Liver (tissue), 9 donors: ENCODE data around the gene ROPN1L. TPM values are rescaled to one million over a fixed set of nuclear protein-coding genes. Genes with fewer than 3 reads are reported as not detected.

ENCODE experiments used
- DNase-seq: peaks from one replicate; pipeline ENCODE4 v3.0.0-alpha.2; 2017; ENCODE audit warnings: low spot score
- H3K27ac ChIP-seq, 2 donors: one replicate each; pipeline ENCODE4 v1.7.0; 2013; ENCODE audit warnings: inconsistent platforms in 2 of 2, low read length in 2 of 2, control low read depth in 1 of 2, low read depth in 1 of 2, mild to moderate bottlenecking in 1 of 2
- H3K27me3 ChIP-seq, 4 donors: one replicate each; pipeline versions ENCODE4 v1.6.1 to v1.7.0; 2013; ENCODE audit warnings: low read length in 3 of 4, inconsistent platforms in 1 of 4, mild to moderate bottlenecking in 1 of 4, moderate library complexity in 1 of 4; ENCODE audit not compliant: control insufficient read depth in 4 of 4, insufficient read depth in 4 of 4
- H3K36me3 ChIP-seq, 4 donors: one replicate each; pipeline versions ENCODE4 v1.6.1 to v1.7.0; 2013; ENCODE audit warnings: low read length in 3 of 4, mild to moderate bottlenecking in 3 of 4, low read depth in 1 of 4, moderate library complexity in 1 of 4; ENCODE audit not compliant: control insufficient read depth in 4 of 4, insufficient read depth in 3 of 4
- H3K4me1 ChIP-seq, 4 donors: one replicate each; pipeline versions ENCODE4 v1.6.1 to v1.7.0; 2013; ENCODE audit warnings: low read length in 3 of 4, mild to moderate bottlenecking in 3 of 4, moderate library complexity in 1 of 4; ENCODE audit not compliant: control insufficient read depth in 4 of 4, insufficient read depth in 4 of 4
- H3K4me3 ChIP-seq, 3 donors: one replicate each; pipeline versions ENCODE4 v1.6.1 to v1.7.0; 2013; ENCODE audit warnings: low read length in 3 of 3, control low read depth in 1 of 3, low read depth in 1 of 3, mild to moderate bottlenecking in 1 of 3
- H3K9ac ChIP-seq, 2 donors: one replicate each; pipeline ENCODE4 v1.7.0; 2013; ENCODE audit warnings: low read length in 2 of 2, mild to moderate bottlenecking in 2 of 2, moderate library complexity in 2 of 2, control low read depth in 1 of 2, low read depth in 1 of 2
- H3K9me3 ChIP-seq, 4 donors: one replicate each; pipeline versions ENCODE4 v1.6.1 to v1.7.0; 2013; ENCODE audit warnings: low read length in 3 of 4; ENCODE audit not compliant: control insufficient read depth in 4 of 4
- ATF3 ChIP-seq: IDR thresholded peaks from 2 replicates; pipeline ENCODE4 v1.6.1; 2016; ENCODE audit warnings: antibody characterized with exemption
- CTCF ChIP-seq: fragments of 150-350 bp; IDR thresholded peaks from 2 replicates; pipeline ENCODE4 v1.5.1; 2017; ENCODE audit warnings: improper control_type of control experiment, low read depth, low read length; ENCODE audit not compliant: missing input control
- EGR1 ChIP-seq, 2 donors: IDR thresholded peaks; 2 replicates each; pipeline ENCODE4 v1.6.1; 2016 to 2018; ENCODE audit warnings: antibody characterized with exemption in 2 of 2, low read depth in 2 of 2
- FOXA1 ChIP-seq: IDR thresholded peaks from 2 replicates; pipeline ENCODE4 v1.6.1; 2016; ENCODE audit warnings: antibody characterized with exemption
- FOXA2 ChIP-seq: IDR thresholded peaks from 2 replicates; pipeline ENCODE4 v1.6.1; 2016; ENCODE audit warnings: antibody characterized with exemption
- GABPA ChIP-seq, 2 donors: IDR thresholded peaks in 1 of 2; conservative IDR thresholded peaks in 1 of 2; 2 replicates each; pipeline ENCODE4 v1.6.1; 2016; ENCODE audit warnings: antibody characterized with exemption in 2 of 2, mild to moderate bottlenecking in 1 of 2, moderate library complexity in 1 of 2
- HNF4A ChIP-seq, 2 donors: conservative IDR thresholded peaks; 2 replicates each; pipeline ENCODE4 v1.6.1; 2016; ENCODE audit warnings: antibody characterized with exemption in 2 of 2, mild to moderate bottlenecking in 2 of 2
- HNF4G ChIP-seq: IDR thresholded peaks from 2 replicates; pipeline ENCODE4 v1.6.1; 2016; ENCODE audit warnings: antibody characterized with exemption
- JUND ChIP-seq, 2 donors: IDR thresholded peaks; 2 replicates each; pipeline ENCODE4 v1.6.1; 2016; ENCODE audit warnings: antibody characterized with exemption in 2 of 2
- MAX ChIP-seq: IDR thresholded peaks from 2 replicates; pipeline ENCODE4 v1.6.1; 2016; ENCODE audit warnings: antibody characterized with exemption
- NR2F2 ChIP-seq: IDR thresholded peaks from 2 replicates; pipeline ENCODE4 v1.6.1; 2016; ENCODE audit warnings: antibody characterized with exemption
- RAD21 ChIP-seq, 2 donors: IDR thresholded peaks; 2 replicates each; pipeline ENCODE4 v1.6.1; 2016; ENCODE audit warnings: antibody characterized with exemption in 2 of 2, mild to moderate bottlenecking in 2 of 2
- REST ChIP-seq: IDR thresholded peaks from 2 replicates; pipeline ENCODE4 v1.6.1; 2016; ENCODE audit warnings: antibody characterized with exemption, mild to moderate bottlenecking
- RXRA ChIP-seq, 2 donors: IDR thresholded peaks; 2 replicates each; pipeline ENCODE4 v1.6.1; 2017 to 2018; ENCODE audit warnings: antibody characterized with exemption in 2 of 2, mild to moderate bottlenecking in 1 of 2
- SP1 ChIP-seq: IDR thresholded peaks from 2 replicates; pipeline ENCODE4 v1.6.1; 2018; ENCODE audit warnings: antibody characterized with exemption, mild to moderate bottlenecking
- TAF1 ChIP-seq: conservative IDR thresholded peaks from 2 replicates; pipeline ENCODE4 v1.6.1; 2016; ENCODE audit warnings: antibody characterized with exemption, mild to moderate bottlenecking
- YY1 ChIP-seq: IDR thresholded peaks from 2 replicates; pipeline ENCODE4 v1.6.1; 2016; ENCODE audit warnings: antibody characterized with exemption, mild to moderate bottlenecking
- ZBTB33 ChIP-seq: IDR thresholded peaks from 2 replicates; pipeline ENCODE4 v1.6.1; 2016; ENCODE audit warnings: antibody characterized with exemption
- WGBS: extraction: QIAGEN DNeasy Blood & Tissue Kit; methylation state at CpG from one replicate; pipeline ENCODE4 v1.1.7; 2013; 5-methylcytosine and 5-hydroxymethylcytosine counted together
- polyA plus RNA-seq, 2 donors: library from polyadenylated mRNA; stranded (reverse) in 1 of 2; unstranded in 1 of 2; fragments of 200-250 nt in 1 of 2; fragments of >200 nt in 1 of 2; fragmentation: Nextera tagmentation in 1 of 2; extraction: Ambion mirVana in 1 of 2; gene quantifications; one replicate each; pipeline versions ENCODE4 v1.2.1 to v1.2.3, GENCODE V29; 2013 to 2015
- total RNA-seq, 2 donors: library from RNA; depleted of rRNA; stranded (reverse); fragments of >200 nt; gene quantifications; one replicate each; pipeline ENCODE4 v1.2.3, GENCODE V29; 2014
- donor health status: healthy.
- donor health status: healthy.
- donor health status: healthy.
- donor health status: healthy.
- donor health status: healthy.

ROPN1L gene
- total and polyA plus RNA-seq, 4 donors, result 0.25 to 1.3 (median 0.87) TPM

- Histone ChIP-seq H3K27me3 (no peaks in the 10 kb centered on the region), H3K4me1 (peaks cover 0 to 15% (median 7%) of the 10 kb centered on the region in 4 donors), H3K36me3 (no peaks in the 10 kb centered on the region), H3K9me3 (no peaks in the 10 kb centered on the region), H3K9ac (no peak overlapping the region), H3K27ac (no peak overlapping the region), H3K4me3 (no peak overlapping the region)
- 84% methylated on average over 7 of the region's 7 CpGs for WGBS
- TF ChIP-seq FOXA1 (no peak), RAD21 (IDR thresholded peaks at IDR 0.05) (no peak), HNF4A (conservative IDR thresholded peaks at IDR 0.05) (no peak), REST (no peak), JUND (IDR thresholded peaks at IDR 0.05) (no peak), GABPA (IDR thresholded peaks at IDR 0.05 in 1 of 2, conservative IDR thresholded peaks at IDR 0.05 in 1 of 2) (no peak), TAF1 (no peak), RXRA (IDR thresholded peaks at IDR 0.05) (no peak), NR2F2 (no peak), CTCF (no peak), FOXA2 (no peak), SP1 (no peak), MAX (no peak), EGR1 (IDR thresholded peaks at IDR 0.05; ENCODE audit: low read depth in 2 of 2) (no peak), ATF3 (no peak), YY1 (no peak), HNF4G (no peak), ZBTB33 (no peak)
- no peak for DNase-seq
These were observed 4.8 kb downstream of the ROPN1L start for GRCh38 chr5:10446490-10446889.
